ENCODE data around the gene APLP1. TPM values are rescaled to one million over a fixed set of nuclear protein-coding genes. Genes with fewer than 3 reads are reported as not detected.
"Not testable (repeated sequence)": the region's sequence is repeated elsewhere in the genome, so short reads cannot be mapped to it uniquely, and the experiment has no call there.

The APLP1 gene
- total and polyA plus RNA-seq, 2 donors = 2.5 to 3.3 TPM

- DNase-seq (ENCODE audit: low read depth in 6 of 9, low spot score in 9 of 9) = no peak
- H3K4me3 ChIP-seq (ENCODE audit: low read length in 2 of 2) = no peak overlapping the region
- H3K27ac ChIP-seq (ENCODE audit: low read depth in 1 of 2, low read length in 1 of 2) = no peak overlapping the region
- WGBS = 98% methylated on average over 5 of the region's 5 CpGs
- H3K36me3 ChIP-seq (ENCODE audit: control insufficient read depth in 2 of 2, insufficient read depth in 2 of 2, low read length in 1 of 2) = peaks cover 34 to 41% of the 10 kb centered on the region in 2 donors
- no peaks in the 10 kb centered on the region for H3K4me1 ChIP-seq (ENCODE audit: control insufficient read depth in 2 of 2, insufficient read depth in 2 of 2, low read length in 2 of 2)
- no peaks in the 10 kb centered on the region for H3K9me3 ChIP-seq (ENCODE audit: control insufficient read depth in 2 of 2, insufficient read depth in 1 of 2, low read length in 1 of 2)
- H3K27me3 ChIP-seq (ENCODE audit: control insufficient read depth in 2 of 2, insufficient read depth in 1 of 2, low read length in 1 of 2) = no peaks in the 10 kb centered on the region
Measured at GRCh38 chr19:35887197-35887596, 18.8 kb downstream of the APLP1 start.

GRCh38 chr19:35888398-35888797, 20.0 kb downstream of the APLP1 start:
- Histone ChIP-seq H3K4me1 (ENCODE audit: control insufficient read depth in 2 of 2, insufficient read depth in 2 of 2, low read length in 2 of 2) (no peaks in the 10 kb centered on the region), H3K4me3 (ENCODE audit: low read length in 2 of 2) (no peak overlapping the region), H3K36me3 (ENCODE audit: control insufficient read depth in 2 of 2, insufficient read depth in 2 of 2, low read length in 1 of 2) (peaks cover 43 to 49% of the 10 kb centered on the region in 2 donors), H3K27me3 (ENCODE audit: control insufficient read depth in 2 of 2, insufficient read depth in 1 of 2, low read length in 1 of 2) (no peaks in the 10 kb centered on the region), H3K27ac (ENCODE audit: low read depth in 1 of 2, low read length in 1 of 2) (no peak overlapping the region), H3K9me3 (ENCODE audit: control insufficient read depth in 2 of 2, insufficient read depth in 1 of 2, low read length in 1 of 2) (no peaks in the 10 kb centered on the region)
- WGBS = 98% methylated on average over 9 of the region's 9 CpGs
- no peak for DNase-seq (ENCODE audit: low read depth in 6 of 9, low spot score in 9 of 9)

GRCh38 chr19:35889370-35890112, 21.2 kb downstream of the APLP1 start:
- no peaks in the 10 kb centered on the region for H3K4me1 ChIP-seq (ENCODE audit: control insufficient read depth in 2 of 2, insufficient read depth in 2 of 2, low read length in 2 of 2)
- DNase-seq (ENCODE audit: low read depth in 6 of 9, low spot score in 9 of 9) = no peak
- peaks cover 52 to 57% of the 10 kb centered on the region in 2 donors for H3K36me3 ChIP-seq (ENCODE audit: control insufficient read depth in 2 of 2, insufficient read depth in 2 of 2, low read length in 1 of 2)
- no peak overlapping the region for H3K4me3 ChIP-seq (ENCODE audit: low read length in 2 of 2)
- H3K27ac ChIP-seq (ENCODE audit: low read depth in 1 of 2, low read length in 1 of 2) = no peak overlapping the region
- H3K27me3 ChIP-seq (ENCODE audit: control insufficient read depth in 2 of 2, insufficient read depth in 1 of 2, low read length in 1 of 2) = no peaks in the 10 kb centered on the region
- WGBS = 99% methylated on average over 18 of the region's 18 CpGs
- no peaks in the 10 kb centered on the region for H3K9me3 ChIP-seq (ENCODE audit: control insufficient read depth in 2 of 2, insufficient read depth in 1 of 2, low read length in 1 of 2)

- no peaks in the 10 kb centered on the region for H3K4me1 ChIP-seq (ENCODE audit: control insufficient read depth in 2 of 2, insufficient read depth in 2 of 2, low read length in 2 of 2)
- no peaks in the 10 kb centered on the region for H3K9me3 ChIP-seq (ENCODE audit: control insufficient read depth in 2 of 2, insufficient read depth in 1 of 2, low read length in 1 of 2)
- H3K36me3 ChIP-seq (ENCODE audit: control insufficient read depth in 2 of 2, insufficient read depth in 2 of 2, low read length in 1 of 2) = peaks cover 55 to 61% of the 10 kb centered on the region in 2 donors
- no peak overlapping the region for H3K4me3 ChIP-seq (ENCODE audit: low read length in 2 of 2)
- H3K27me3 ChIP-seq (ENCODE audit: control insufficient read depth in 2 of 2, insufficient read depth in 1 of 2, low read length in 1 of 2) = no peaks in the 10 kb centered on the region
- no peak for DNase-seq (ENCODE audit: low read depth in 6 of 9, low spot score in 9 of 9)
- H3K27ac ChIP-seq (ENCODE audit: low read depth in 1 of 2, low read length in 1 of 2) = no peak overlapping the region
- 97% methylated on average over 13 of the region's 13 CpGs for WGBS
Measured at GRCh38 chr19:35890113-35890650, 21.8 kb downstream of the APLP1 start.

GRCh38 chr19:35891819-35892218, 23.4 kb downstream of the APLP1 start:
- 99% methylated on average over 3 of the region's 3 CpGs for WGBS
- not testable (repeated sequence) for H3K4me3 ChIP-seq (ENCODE audit: low read length in 2 of 2); DNase-seq (ENCODE audit: low read depth in 6 of 9, low spot score in 9 of 9); H3K27ac ChIP-seq (ENCODE audit: low read depth in 1 of 2, low read length in 1 of 2); H3K4me1 ChIP-seq (ENCODE audit: control insufficient read depth in 2 of 2, insufficient read depth in 2 of 2, low read length in 2 of 2); H3K9me3 ChIP-seq (ENCODE audit: control insufficient read depth in 2 of 2, insufficient read depth in 1 of 2, low read length in 1 of 2); H3K27me3 ChIP-seq (ENCODE audit: control insufficient read depth in 2 of 2, insufficient read depth in 1 of 2, low read length in 1 of 2)
- peaks cover 70 to 71% of the 10 kb centered on the region in 2 donors for H3K36me3 ChIP-seq (ENCODE audit: control insufficient read depth in 2 of 2, insufficient read depth in 2 of 2, low read length in 1 of 2)

- H3K36me3 ChIP-seq (ENCODE audit: control insufficient read depth in 2 of 2, insufficient read depth in 2 of 2, low read length in 1 of 2) = peaks cover 64 to 67% of the 10 kb centered on the region in 2 donors
- WGBS = 100% methylated on average over 2 of the region's 2 CpGs
- no peak for DNase-seq (ENCODE audit: low read depth in 6 of 9, low spot score in 9 of 9)
- H3K4me1 ChIP-seq (ENCODE audit: control insufficient read depth in 2 of 2, insufficient read depth in 2 of 2, low read length in 2 of 2) = peaks cover 6 to 14% of the 10 kb centered on the region in 2 donors
- no peak overlapping the region for H3K4me3 ChIP-seq (ENCODE audit: low read length in 2 of 2)
- no peak overlapping the region for H3K27ac ChIP-seq (ENCODE audit: low read depth in 1 of 2, low read length in 1 of 2)
- H3K9me3 ChIP-seq (ENCODE audit: control insufficient read depth in 2 of 2, insufficient read depth in 1 of 2, low read length in 1 of 2) = no peaks in the 10 kb centered on the region
- H3K27me3 ChIP-seq (ENCODE audit: control insufficient read depth in 2 of 2, insufficient read depth in 1 of 2, low read length in 1 of 2) = no peaks in the 10 kb centered on the region
Measured at GRCh38 chr19:35894342-35894741, 26.0 kb downstream of the APLP1 start.

GRCh38 chr19:35895911-35896642, 27.7 kb downstream of the APLP1 start:
- H3K27me3 ChIP-seq (ENCODE audit: control insufficient read depth in 2 of 2, insufficient read depth in 1 of 2, low read length in 1 of 2) = no peaks in the 10 kb centered on the region
- peaks cover 9 to 21% of the 10 kb centered on the region in 2 donors for H3K4me1 ChIP-seq (ENCODE audit: control insufficient read depth in 2 of 2, insufficient read depth in 2 of 2, low read length in 2 of 2)
- 97% methylated on average over 21 of the region's 21 CpGs for WGBS
- DNase-seq (ENCODE audit: low read depth in 6 of 9, low spot score in 9 of 9) = no peak
- H3K36me3 ChIP-seq (ENCODE audit: control insufficient read depth in 2 of 2, insufficient read depth in 2 of 2, low read length in 1 of 2) = peaks cover 48 to 50% of the 10 kb centered on the region in 2 donors
- H3K27ac ChIP-seq (ENCODE audit: low read depth in 1 of 2, low read length in 1 of 2) = no peak overlapping the region
- H3K9me3 ChIP-seq (ENCODE audit: control insufficient read depth in 2 of 2, insufficient read depth in 1 of 2, low read length in 1 of 2) = no peaks in the 10 kb centered on the region
- H3K4me3 ChIP-seq (ENCODE audit: low read length in 2 of 2) = no peak overlapping the region

- H3K27me3 ChIP-seq (ENCODE audit: control insufficient read depth in 2 of 2, insufficient read depth in 1 of 2, low read length in 1 of 2) = no peaks in the 10 kb centered on the region
- no peak overlapping the region for H3K27ac ChIP-seq (ENCODE audit: low read depth in 1 of 2, low read length in 1 of 2)
- DNase-seq (ENCODE audit: low read depth in 6 of 9, low spot score in 9 of 9) = no peak
- H3K4me3 ChIP-seq (ENCODE audit: low read length in 2 of 2) = peak overlapping the region in 1 of 2 donors; percentile 3
- H3K9me3 ChIP-seq (ENCODE audit: control insufficient read depth in 2 of 2, insufficient read depth in 1 of 2, low read length in 1 of 2) = no peaks in the 10 kb centered on the region
- WGBS = 97% methylated on average over 13 of the region's 13 CpGs
- peaks cover 15 to 27% of the 10 kb centered on the region in 2 donors for H3K4me1 ChIP-seq (ENCODE audit: control insufficient read depth in 2 of 2, insufficient read depth in 2 of 2, low read length in 2 of 2)
- H3K36me3 ChIP-seq (ENCODE audit: control insufficient read depth in 2 of 2, insufficient read depth in 2 of 2, low read length in 1 of 2) = peaks cover 46 to 49% of the 10 kb centered on the region in 2 donors
Measured at GRCh38 chr19:35896643-35897040, 28.3 kb downstream of the APLP1 start.

All from thymus (tissue), 11 donors.